H1 (cell line): ENCODE results near the gene KLHL18. TPM values are rescaled to one million over a fixed set of nuclear protein-coding genes. Genes with fewer than 3 reads are reported as not detected.

Experiments
- BCL11A ChIP-seq, 2 experiments: IDR thresholded peaks; one replicate each; pipeline ENCODE4 v1.6.1; 2011; ENCODE audit warnings: low read depth in 2 of 2, low read length in 2 of 2, mild to moderate bottlenecking in 2 of 2
- BRCA1 ChIP-seq: IDR thresholded peaks from 2 replicates; pipeline ENCODE4 v1.6.1; 2012; ENCODE audit warnings: low read depth, low read length, improper control_type of control experiment
- EP300 ChIP-seq, 2 experiments: IDR thresholded peaks; 1 replicate in 1 of 2; 2 replicates in 1 of 2; pipeline ENCODE4 v1.6.1; 2011 to 2012; ENCODE audit warnings: low read depth in 2 of 2, low read length in 2 of 2, mild to moderate bottlenecking in 2 of 2, borderline replicate concordance in 1 of 2, inconsistent platforms in 1 of 2, moderate library complexity in 1 of 2
- TAF1 ChIP-seq: IDR thresholded peaks from 2 replicates; pipeline ENCODE4 v1.6.1; 2011; ENCODE audit warnings: mild to moderate bottlenecking, low read depth, low read length
- polyA plus RNA-seq, 7 experiments: library from polyadenylated mRNA; depleted of rRNA in 3 of 7; stranded (reverse) in 5 of 7; unstranded in 2 of 7; fragments of >200 nt in 5 of 7; fragments of 200-250 nt in 2 of 7; gene quantifications; 1 replicate in 5 of 7; 2 replicates in 1 of 7; 4 replicates in 1 of 7; pipeline versions ENCODE4 v1.2.1 to v1.2.3, GENCODE V29; 2011 to 2013; ENCODE audit warnings: missing spikeins in 2 of 7, mixed read lengths in 2 of 7
- total RNA-seq: library from RNA; stranded (reverse); fragmentation: NEBNext Ultra II Directional; extraction: Animal tissue kit (Norgen Biotek cat#: 25700); gene quantifications from 2 replicates; pipeline ENCODE4 v1.2.1, GENCODE V29; 2021
- TF ChIP-seq, protein P1 (sequence below): fragments of 300-600 bp; sonication (generic); IDR thresholded peaks from 2 replicates; pipeline ENCODE4 v1.7.1; 2012; ENCODE audit warnings: low read length, moderate library complexity, mild to moderate bottlenecking, inconsistent platforms; ENCODE audit not compliant: insufficient replicate concordance

The KLHL18 gene
- total and polyA plus RNA-seq, 2 of the 8 experiments (the other 6 are each of a cell fraction or from before 2014, with no cell fraction given) = 19.9 to 31.7 TPM

DNA sequence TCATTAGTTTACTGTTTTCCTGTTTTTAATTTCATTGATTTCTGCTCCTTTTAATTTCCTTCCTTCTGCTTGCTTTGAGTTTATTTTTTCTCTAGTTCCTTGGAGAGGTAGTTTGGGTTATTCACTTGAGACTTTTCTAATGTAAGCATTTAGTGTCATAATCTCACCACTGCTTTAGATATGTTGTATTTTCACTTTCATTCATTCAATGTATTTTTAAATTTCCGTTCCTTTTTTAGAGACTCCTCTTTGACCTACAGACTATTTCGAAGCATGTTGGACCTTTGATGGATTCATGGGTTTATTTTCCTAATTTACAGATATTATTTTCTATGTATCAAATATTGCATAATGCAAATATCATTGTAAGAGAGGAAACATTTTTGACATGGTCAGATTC lies 23.3 kb downstream of the KLHL18 start (continued):
- TF ChIP-seq, protein P1, sequence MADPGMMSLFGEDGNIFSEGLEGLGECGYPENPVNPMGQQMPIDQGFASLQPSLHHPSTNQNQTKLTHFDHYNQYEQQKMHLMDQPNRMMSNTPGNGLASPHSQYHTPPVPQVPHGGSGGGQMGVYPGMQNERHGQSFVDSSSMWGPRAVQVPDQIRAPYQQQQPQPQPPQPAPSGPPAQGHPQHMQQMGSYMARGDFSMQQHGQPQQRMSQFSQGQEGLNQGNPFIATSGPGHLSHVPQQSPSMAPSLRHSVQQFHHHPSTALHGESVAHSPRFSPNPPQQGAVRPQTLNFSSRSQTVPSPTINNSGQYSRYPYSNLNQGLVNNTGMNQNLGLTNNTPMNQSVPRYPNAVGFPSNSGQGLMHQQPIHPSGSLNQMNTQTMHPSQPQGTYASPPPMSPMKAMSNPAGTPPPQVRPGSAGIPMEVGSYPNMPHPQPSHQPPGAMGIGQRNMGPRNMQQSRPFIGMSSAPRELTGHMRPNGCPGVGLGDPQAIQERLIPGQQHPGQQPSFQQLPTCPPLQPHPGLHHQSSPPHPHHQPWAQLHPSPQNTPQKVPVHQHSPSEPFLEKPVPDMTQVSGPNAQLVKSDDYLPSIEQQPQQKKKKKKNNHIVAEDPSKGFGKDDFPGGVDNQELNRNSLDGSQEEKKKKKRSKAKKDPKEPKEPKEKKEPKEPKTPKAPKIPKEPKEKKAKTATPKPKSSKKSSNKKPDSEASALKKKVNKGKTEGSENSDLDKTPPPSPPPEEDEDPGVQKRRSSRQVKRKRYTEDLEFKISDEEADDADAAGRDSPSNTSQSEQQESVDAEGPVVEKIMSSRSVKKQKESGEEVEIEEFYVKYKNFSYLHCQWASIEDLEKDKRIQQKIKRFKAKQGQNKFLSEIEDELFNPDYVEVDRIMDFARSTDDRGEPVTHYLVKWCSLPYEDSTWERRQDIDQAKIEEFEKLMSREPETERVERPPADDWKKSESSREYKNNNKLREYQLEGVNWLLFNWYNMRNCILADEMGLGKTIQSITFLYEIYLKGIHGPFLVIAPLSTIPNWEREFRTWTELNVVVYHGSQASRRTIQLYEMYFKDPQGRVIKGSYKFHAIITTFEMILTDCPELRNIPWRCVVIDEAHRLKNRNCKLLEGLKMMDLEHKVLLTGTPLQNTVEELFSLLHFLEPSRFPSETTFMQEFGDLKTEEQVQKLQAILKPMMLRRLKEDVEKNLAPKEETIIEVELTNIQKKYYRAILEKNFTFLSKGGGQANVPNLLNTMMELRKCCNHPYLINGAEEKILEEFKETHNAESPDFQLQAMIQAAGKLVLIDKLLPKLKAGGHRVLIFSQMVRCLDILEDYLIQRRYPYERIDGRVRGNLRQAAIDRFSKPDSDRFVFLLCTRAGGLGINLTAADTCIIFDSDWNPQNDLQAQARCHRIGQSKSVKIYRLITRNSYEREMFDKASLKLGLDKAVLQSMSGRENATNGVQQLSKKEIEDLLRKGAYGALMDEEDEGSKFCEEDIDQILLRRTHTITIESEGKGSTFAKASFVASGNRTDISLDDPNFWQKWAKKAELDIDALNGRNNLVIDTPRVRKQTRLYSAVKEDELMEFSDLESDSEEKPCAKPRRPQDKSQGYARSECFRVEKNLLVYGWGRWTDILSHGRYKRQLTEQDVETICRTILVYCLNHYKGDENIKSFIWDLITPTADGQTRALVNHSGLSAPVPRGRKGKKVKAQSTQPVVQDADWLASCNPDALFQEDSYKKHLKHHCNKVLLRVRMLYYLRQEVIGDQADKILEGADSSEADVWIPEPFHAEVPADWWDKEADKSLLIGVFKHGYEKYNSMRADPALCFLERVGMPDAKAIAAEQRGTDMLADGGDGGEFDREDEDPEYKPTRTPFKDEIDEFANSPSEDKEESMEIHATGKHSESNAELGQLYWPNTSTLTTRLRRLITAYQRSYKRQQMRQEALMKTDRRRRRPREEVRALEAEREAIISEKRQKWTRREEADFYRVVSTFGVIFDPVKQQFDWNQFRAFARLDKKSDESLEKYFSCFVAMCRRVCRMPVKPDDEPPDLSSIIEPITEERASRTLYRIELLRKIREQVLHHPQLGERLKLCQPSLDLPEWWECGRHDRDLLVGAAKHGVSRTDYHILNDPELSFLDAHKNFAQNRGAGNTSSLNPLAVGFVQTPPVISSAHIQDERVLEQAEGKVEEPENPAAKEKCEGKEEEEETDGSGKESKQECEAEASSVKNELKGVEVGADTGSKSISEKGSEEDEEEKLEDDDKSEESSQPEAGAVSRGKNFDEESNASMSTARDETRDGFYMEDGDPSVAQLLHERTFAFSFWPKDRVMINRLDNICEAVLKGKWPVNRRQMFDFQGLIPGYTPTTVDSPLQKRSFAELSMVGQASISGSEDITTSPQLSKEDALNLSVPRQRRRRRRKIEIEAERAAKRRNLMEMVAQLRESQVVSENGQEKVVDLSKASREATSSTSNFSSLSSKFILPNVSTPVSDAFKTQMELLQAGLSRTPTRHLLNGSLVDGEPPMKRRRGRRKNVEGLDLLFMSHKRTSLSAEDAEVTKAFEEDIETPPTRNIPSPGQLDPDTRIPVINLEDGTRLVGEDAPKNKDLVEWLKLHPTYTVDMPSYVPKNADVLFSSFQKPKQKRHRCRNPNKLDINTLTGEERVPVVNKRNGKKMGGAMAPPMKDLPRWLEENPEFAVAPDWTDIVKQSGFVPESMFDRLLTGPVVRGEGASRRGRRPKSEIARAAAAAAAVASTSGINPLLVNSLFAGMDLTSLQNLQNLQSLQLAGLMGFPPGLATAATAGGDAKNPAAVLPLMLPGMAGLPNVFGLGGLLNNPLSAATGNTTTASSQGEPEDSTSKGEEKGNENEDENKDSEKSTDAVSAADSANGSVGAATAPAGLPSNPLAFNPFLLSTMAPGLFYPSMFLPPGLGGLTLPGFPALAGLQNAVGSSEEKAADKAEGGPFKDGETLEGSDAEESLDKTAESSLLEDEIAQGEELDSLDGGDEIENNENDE = no peak
- TF ChIP-seq EP300 (IDR thresholded peaks at IDR 0.05; ENCODE audit: borderline replicate concordance in 1 of 2, low read depth in 2 of 2, low read length in 2 of 2) = no peak
- no peak for TF ChIP-seq BRCA1
- TF ChIP-seq TAF1 = no peak
- TF ChIP-seq BCL11A (IDR thresholded peaks at IDR 0.05; ENCODE audit: low read depth in 2 of 2, low read length in 2 of 2) = no peak
